AG10803 (cell line): ENCODE results near the gene MYLIP.
A peak's percentile ranks its signal among the peaks of the same experiment; 100 is the strongest.

ENCODE experiments used
- DNase-seq: peaks from one replicate; pipeline ENCODE4 v3.0.0; 2010; ENCODE audit warnings: low read depth
- H3K4me3 ChIP-seq: 2 replicates; pipeline ENCODE4 v1.5.1; 2011; ENCODE audit warnings: mild to moderate bottlenecking, low read length, control low read depth
- CTCF ChIP-seq: conservative IDR thresholded peaks from 2 replicates; pipeline ENCODE4 v1.5.1; 2011; ENCODE audit warnings: mild to moderate bottlenecking, low read length, control low read depth, inconsistent platforms

Gene MYLIP

GRCh38 chr6:16097382-16098171, 31.3 kb upstream of the MYLIP start:
- no peak for DNase-seq
- no peak overlapping the region for H3K4me3 ChIP-seq
- no peak for TF ChIP-seq CTCF

- no peak for TF ChIP-seq CTCF
- no peak overlapping the region for H3K4me3 ChIP-seq
- DNase-seq, result no peak
These were observed 30.7 kb upstream of the MYLIP start for GRCh38 chr6:16098211-16098610.

- H3K4me3 ChIP-seq, result no peak overlapping the region
- no peak for TF ChIP-seq CTCF
- no peak for DNase-seq
These were observed 26.7 kb upstream of the MYLIP start for GRCh38 chr6:16102208-16102607.

GRCh38 chr6:16103722-16104121, 25.2 kb upstream of the MYLIP start:
- no peak overlapping the region for H3K4me3 ChIP-seq
- no peak for TF ChIP-seq CTCF
- no peak for DNase-seq

- no peak for DNase-seq
- H3K4me3 ChIP-seq, result no peak overlapping the region
- TF ChIP-seq CTCF, result no peak
These were observed 24.1 kb upstream of the MYLIP start for GRCh38 chr6:16104624-16105433.

GRCh38 chr6:16105854-16106253, 23.0 kb upstream of the MYLIP start:
- H3K4me3 ChIP-seq, result no peak overlapping the region
- no peak for TF ChIP-seq CTCF
- peak; percentile 40 for DNase-seq
